HepG2 (cell line): ENCODE results near the gene RBBP8NL. TPM values are rescaled to one million over a fixed set of nuclear protein-coding genes. Genes with fewer than 3 reads are reported as not detected.

Source experiments
- DBP ChIP-seq: sonication (generic); formaldehyde crosslinking; IDR thresholded peaks from 2 replicates; pipeline ENCODE4 v1.4.0; 2020; ENCODE audit warnings: missing genetic modification reagents; ENCODE audit errors: not compliant biosample characterization
- FOXM1 ChIP-seq: sonication (generic); formaldehyde crosslinking; IDR thresholded peaks from 2 replicates; pipeline ENCODE4 v1.5.0; 2020; ENCODE audit warnings: missing genetic modification reagents
- GPBP1L1 ChIP-seq: sonication (generic); formaldehyde crosslinking; IDR thresholded peaks from 2 replicates; pipeline ENCODE4 v1.5.0; 2020; ENCODE audit warnings: mild to moderate bottlenecking, missing genetic modification reagents
- GPN1 ChIP-seq: sonication (generic); formaldehyde crosslinking; IDR thresholded peaks from 2 replicates; pipeline ENCODE4 v1.5.1; 2020; ENCODE audit warnings: missing genetic modification reagents, borderline replicate concordance
- HMG20B ChIP-seq: conservative IDR thresholded peaks from 2 replicates; pipeline ENCODE4 v1.6.1; 2016; ENCODE audit warnings: missing genetic modification reagents, missing compliant biosample characterization
- HNRNPL ChIP-seq: fragments of 200-400 bp; formaldehyde crosslinking; IDR thresholded peaks from 2 replicates; pipeline ENCODE4 v1.6.1; 2017; ENCODE audit warnings: mild to moderate bottlenecking, low read depth, low read length
- KDM6A ChIP-seq: IDR thresholded peaks from 2 replicates; pipeline ENCODE4 v1.6.1; 2016; ENCODE audit warnings: low read depth
- KLF6 ChIP-seq: IDR thresholded peaks from 2 replicates; pipeline ENCODE4 v1.8.0; 2016; ENCODE audit warnings: missing biosample characterization, missing genetic modification reagents
- MTF2 ChIP-seq: sonication (generic); formaldehyde crosslinking; IDR thresholded peaks from 2 replicates; pipeline ENCODE4 v1.5.0; 2020; ENCODE audit warnings: missing genetic modification reagents, borderline replicate concordance
- PAF1 ChIP-seq: IDR thresholded peaks from 2 replicates; pipeline ENCODE4 v1.6.1; 2016; ENCODE audit warnings: missing genetic modification reagents, missing compliant biosample characterization
- PAXIP1 ChIP-seq: sonication (generic); formaldehyde crosslinking; conservative IDR thresholded peaks from 2 replicates; pipeline ENCODE4 v1.4.0; 2020; ENCODE audit warnings: mild to moderate bottlenecking, missing genetic modification reagents, moderate library complexity
- TAF1 ChIP-seq: sonication (generic); formaldehyde crosslinking; IDR thresholded peaks from 2 replicates; pipeline ENCODE4 v1.4.0; 2020; ENCODE audit warnings: missing genetic modification reagents
- TFE3 ChIP-seq: IDR thresholded peaks from 2 replicates; pipeline ENCODE4 v1.6.1; 2016
- XRCC5 ChIP-seq: fragments of 200-400 bp; formaldehyde crosslinking; optimal IDR thresholded peaks from 2 replicates; pipeline ENCODE3; 2017; ENCODE audit warnings: mild to moderate bottlenecking, low read length
- ZNF234 ChIP-seq: sonication (generic); formaldehyde crosslinking; conservative IDR thresholded peaks from 2 replicates; pipeline ENCODE4 v1.5.1; 2020; ENCODE audit warnings: mild to moderate bottlenecking, missing genetic modification reagents
- ZNF331 ChIP-seq: sonication (generic); formaldehyde crosslinking; IDR thresholded peaks from 2 replicates; pipeline ENCODE4 v1.4.0; 2020; ENCODE audit warnings: missing genetic modification reagents
- ZNF543 ChIP-seq: sonication (generic); formaldehyde crosslinking; IDR thresholded peaks from 2 replicates; pipeline ENCODE4 v1.4.0; 2020; ENCODE audit warnings: mild to moderate bottlenecking, missing genetic modification reagents
- ZNF552 ChIP-seq: sonication (generic); formaldehyde crosslinking; IDR thresholded peaks from 2 replicates; pipeline ENCODE4 v1.9.0; 2022; ENCODE audit warnings: missing genetic modification reagents, mild to moderate bottlenecking, borderline replicate concordance
- ZNF703 ChIP-seq: sonication (generic); formaldehyde crosslinking; IDR thresholded peaks from 2 replicates; pipeline ENCODE4 v1.5.1; 2020; ENCODE audit warnings: missing genetic modification reagents, mild to moderate bottlenecking, moderate library complexity, borderline replicate concordance
- ZNF724P ChIP-seq: sonication (generic); formaldehyde crosslinking; IDR thresholded peaks from 2 replicates; pipeline ENCODE4 v1.8.0; 2022; ENCODE audit warnings: missing genetic modification reagents, borderline replicate concordance
- ZNF790 ChIP-seq: sonication (generic); formaldehyde crosslinking; IDR thresholded peaks from 2 replicates; pipeline ENCODE4 v1.8.0; 2022; ENCODE audit warnings: missing genetic modification reagents, mild to moderate bottlenecking, borderline replicate concordance
- polyA plus RNA-seq, 8 experiments: library from polyadenylated mRNA; depleted of rRNA in 3 of 8; stranded (reverse) in 7 of 8; unstranded in 1 of 8; fragments of >200 nt; fragmentation: Illumina TruSeq in 4 of 8; extraction: Trizol in 4 of 8; gene quantifications; 2 replicates each; pipeline versions ENCODE4 v1.2.1 to v1.2.3, GENCODE V29; 2011 to 2016; ENCODE audit warnings: low read depth in 4 of 8, missing spikeins in 1 of 8, mixed read lengths in 1 of 8; ENCODE audit not compliant: insufficient read depth in 1 of 8
- total RNA-seq, 5 experiments: library from RNA; depleted of rRNA; stranded (reverse); fragments of >200 nt; fragmentation: Illumina TruSeq; extraction: Trizol; gene quantifications; 2 replicates each; pipeline ENCODE4 v1.2.3, GENCODE V29; 2016; ENCODE audit warnings: low read depth in 1 of 5

The RBBP8NL gene
- total and polyA plus RNA-seq, 2 of the 13 experiments (the other 11 are each of a cell fraction or from before 2014, with no cell fraction given), result 0.69 to 0.86 TPM

GRCh38 chr20:62366370-62367135 lies 60.8 kb downstream of the RBBP8NL start (continued):
- TF ChIP-seq PAXIP1 (CRISPR knock-in tag) (peak; percentile 62), ZNF703 (CRISPR knock-in tag) (0 out of 2 replicates have a peak, but pooled peaks have one; percentile 73), ZNF724P (CRISPR knock-in tag) (no peak; the same call in 1 of the 2 replicates), ZNF543 (CRISPR knock-in tag) (0 out of 2 replicates have a peak, but pooled peaks have one; percentile 28), KDM6A (no peak), XRCC5 (no peak), MTF2 (no peak), HMG20B (CRISPR knock-in tag) (peak; percentile 19; the same call in 1 of the 2 replicates), FOXM1 (CRISPR knock-in tag) (no peak), ZNF331 (CRISPR knock-in tag) (no peak), GPBP1L1 (CRISPR knock-in tag) (no peak), ZNF790 (CRISPR knock-in tag) (no peak), ZNF234 (no peak), ZNF552 (0 out of 2 replicates have a peak, but pooled peaks have one; percentile 52), GPN1 (CRISPR knock-in tag) (peak; percentile 19; the same call in 1 of the 2 replicates), PAF1 (CRISPR knock-in tag) (no peak), DBP (CRISPR knock-in tag) (peak; percentile 25), KLF6 (CRISPR knock-in tag) (0 out of 2 replicates have a peak, but pooled peaks have one; percentile 24), TFE3 (CRISPR knock-in tag) (no peak), HNRNPL (no peak), TAF1 (CRISPR knock-in tag) (peak; percentile 10; the same call in 1 of the 2 replicates)
